Measurements from ENCODE around the gene MTCL1. TPM values are rescaled to one million over a fixed set of nuclear protein-coding genes. Genes with fewer than 3 reads are reported as not detected.

MTCL1 gene
- total RNA-seq, 1 donor from 2014 or later = 59.3 TPM

GRCh38 chr18:8667846-8668245, 37.5 kb upstream of the MTCL1 start:
- DNase-seq (ENCODE audit: low read depth) = peak; percentile 39
- no peak overlapping the region for H2AFZ ChIP-seq (ENCODE audit: low read depth, low read length)
- no peaks in the 10 kb centered on the region for H3K27me3 ChIP-seq (ENCODE audit: insufficient read depth, low read length)
- FAIRE-seq = no peak
- peaks cover 11% of the 10 kb centered on the region for H3K4me1 ChIP-seq (ENCODE audit: insufficient read depth, low read length)
- Mint-ChIP-seq H3K36me3 (ENCODE audit: low read depth, unreplicated experiment) (no peaks in the 10 kb centered on the region), H3K9me3 (ENCODE audit: unreplicated experiment) (no peaks in the 10 kb centered on the region), H3K27me3 (ENCODE audit: low read depth, unreplicated experiment) (peaks cover 1% of the 10 kb centered on the region), H3K4me3 (ENCODE audit: unreplicated experiment) (no peak overlapping the region), H3K27ac (ENCODE audit: unreplicated experiment) (no peak overlapping the region), H3K4me1 (ENCODE audit: low read depth, unreplicated experiment) (peaks cover 8% of the 10 kb centered on the region)
- no peaks in the 10 kb centered on the region for H3K9me3 ChIP-seq (ENCODE audit: insufficient read depth, low read depth, low read length)
- no peak overlapping the region for H3K4me3 ChIP-seq (ENCODE audit: insufficient read depth, low read depth, low read length)
- H3K4me2 ChIP-seq (ENCODE audit: low read length) = no peak overlapping the region
- no peak overlapping the region for H3K9ac ChIP-seq (ENCODE audit: low read length)
- H3K79me2 ChIP-seq (ENCODE audit: insufficient read depth, low read length) = no peaks in the 10 kb centered on the region
- no peaks in the 10 kb centered on the region for H4K20me1 ChIP-seq (ENCODE audit: insufficient read depth, low read length)
- H3K36me3 ChIP-seq (ENCODE audit: insufficient read depth, low read length) = no peaks in the 10 kb centered on the region
- no peak overlapping the region for H3K27ac ChIP-seq (ENCODE audit: low read depth, low read length)
- no peak for TF ChIP-seq CTCF (IDR thresholded peaks at IDR 0.05; ENCODE audit: insufficient read depth, low read depth, low read length)

GRCh38 chr18:8668381-8668780, 37.0 kb upstream of the MTCL1 start:
- TF ChIP-seq EZH2 (IDR thresholded peaks at IDR 0.05; ENCODE audit: insufficient read depth, low read length) (no peak), CTCF (IDR thresholded peaks at IDR 0.05; ENCODE audit: insufficient read depth, low read depth, low read length) (no peak)
- Histone ChIP-seq H3K4me1 (ENCODE audit: insufficient read depth, low read length) (peaks cover 11% of the 10 kb centered on the region), H3K79me2 (ENCODE audit: insufficient read depth, low read length) (no peaks in the 10 kb centered on the region), H3K36me3 (ENCODE audit: insufficient read depth, low read length) (no peaks in the 10 kb centered on the region), H3K9ac (ENCODE audit: low read length) (no peak overlapping the region), H3K27me3 (ENCODE audit: insufficient read depth, low read length) (no peaks in the 10 kb centered on the region), H3K4me3 (ENCODE audit: insufficient read depth, low read depth, low read length) (no peak overlapping the region), H3K9me3 (ENCODE audit: insufficient read depth, low read depth, low read length) (no peaks in the 10 kb centered on the region), H2AFZ (ENCODE audit: low read depth, low read length) (no peak overlapping the region), H3K27ac (ENCODE audit: low read depth, low read length) (no peak overlapping the region), H4K20me1 (ENCODE audit: insufficient read depth, low read length) (no peaks in the 10 kb centered on the region), H3K4me2 (ENCODE audit: low read length) (no peak overlapping the region)
- DNase-seq (ENCODE audit: low read depth) = no peak
- no peak for FAIRE-seq
- Mint-ChIP-seq H3K36me3 (ENCODE audit: low read depth, unreplicated experiment) (no peaks in the 10 kb centered on the region), H3K9me3 (ENCODE audit: unreplicated experiment) (no peaks in the 10 kb centered on the region), H3K27ac (ENCODE audit: unreplicated experiment) (no peak overlapping the region), H3K4me1 (ENCODE audit: low read depth, unreplicated experiment) (peaks cover 8% of the 10 kb centered on the region), H3K27me3 (ENCODE audit: low read depth, unreplicated experiment) (no peaks in the 10 kb centered on the region), H3K4me3 (ENCODE audit: unreplicated experiment) (no peak overlapping the region)

- H3K9me3 ChIP-seq (ENCODE audit: insufficient read depth, low read depth, low read length) = no peaks in the 10 kb centered on the region
- peaks cover 13% of the 10 kb centered on the region for H3K4me1 Mint-ChIP-seq (ENCODE audit: low read depth, unreplicated experiment)
- H3K4me3 Mint-ChIP-seq (ENCODE audit: unreplicated experiment) = no peak overlapping the region
- H3K4me3 ChIP-seq (ENCODE audit: insufficient read depth, low read depth, low read length) = no peak overlapping the region
- no peaks in the 10 kb centered on the region for H4K20me1 ChIP-seq (ENCODE audit: insufficient read depth, low read length)
- no peaks in the 10 kb centered on the region for H3K36me3 Mint-ChIP-seq (ENCODE audit: low read depth, unreplicated experiment)
- no peaks in the 10 kb centered on the region for H3K36me3 ChIP-seq (ENCODE audit: insufficient read depth, low read length)
- H3K27ac Mint-ChIP-seq (ENCODE audit: unreplicated experiment) = no peak overlapping the region
- FAIRE-seq = no peak
- H3K27ac ChIP-seq (ENCODE audit: low read depth, low read length) = no peak overlapping the region
- TF ChIP-seq EZH2 (IDR thresholded peaks at IDR 0.05; ENCODE audit: insufficient read depth, low read length) = no peak
- TF ChIP-seq CTCF (IDR thresholded peaks at IDR 0.05; ENCODE audit: insufficient read depth, low read depth, low read length) = no peak
- no peak overlapping the region for H3K4me2 ChIP-seq (ENCODE audit: low read length)
- H3K27me3 ChIP-seq (ENCODE audit: insufficient read depth, low read length) = no peaks in the 10 kb centered on the region
- H3K27me3 Mint-ChIP-seq (ENCODE audit: low read depth, unreplicated experiment) = no peaks in the 10 kb centered on the region
- H3K79me2 ChIP-seq (ENCODE audit: insufficient read depth, low read length) = no peaks in the 10 kb centered on the region
- no peak overlapping the region for H2AFZ ChIP-seq (ENCODE audit: low read depth, low read length)
- H3K9ac ChIP-seq (ENCODE audit: low read length) = no peak overlapping the region
- no peak for DNase-seq (ENCODE audit: low read depth)
- H3K4me1 ChIP-seq (ENCODE audit: insufficient read depth, low read length) = peaks cover 11% of the 10 kb centered on the region
- H3K9me3 Mint-ChIP-seq (ENCODE audit: unreplicated experiment) = no peaks in the 10 kb centered on the region
These were observed 35.8 kb upstream of the MTCL1 start for GRCh38 chr18:8669571-8669970.
